ENCODE measurements around the gene TMEM38B. TPM values are rescaled to one million over a fixed set of nuclear protein-coding genes. Genes with fewer than 3 reads are reported as not detected.
"Not testable (repeated sequence)": the region's sequence is repeated elsewhere in the genome, so short reads cannot be mapped to it uniquely, and the experiment has no call there.

Gene TMEM38B
- total and polyA plus RNA-seq, 2 experiments from 2014 or later, result 22.0 to 28.4 TPM

DNA sequence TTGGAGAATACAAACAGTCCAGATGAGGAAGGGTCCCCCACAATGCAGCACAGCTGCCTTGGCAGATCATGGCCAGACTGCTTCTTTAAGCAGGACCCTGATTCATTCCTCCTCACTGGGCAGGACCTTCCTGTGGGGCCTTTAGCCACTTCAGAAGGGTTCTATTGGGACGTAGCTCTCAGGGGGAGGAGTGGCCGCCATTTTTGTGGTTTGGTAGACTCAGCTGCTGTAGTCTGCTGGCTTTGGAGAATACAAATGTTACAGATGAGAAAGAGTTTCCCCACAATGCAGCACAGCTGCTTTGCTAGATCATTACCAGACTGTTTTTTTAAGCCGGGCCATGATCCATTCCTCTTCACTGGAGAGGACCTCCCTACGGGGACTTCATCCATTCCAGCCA, 57.4 kb downstream of the TMEM38B start:
- 100% methylated on average over 4 of the region's 4 CpGs for WGBS (ENCODE audit: low lambda C conversion rate, missing lambda C conversion rate)
- Histone ChIP-seq H2AFZ (no peak overlapping the region), H3K79me2 (no peaks in the 10 kb centered on the region), H3K9me2 (replicated peaks; ENCODE audit: insufficient read depth) (no peaks in the 10 kb centered on the region), H3K36me3 (replicated peaks; ENCODE audit: insufficient read depth, low read depth) (no peaks in the 10 kb centered on the region), H3K27ac (no peak overlapping the region), H3K4me1 (ENCODE audit: insufficient read depth) (no peaks in the 10 kb centered on the region), H4K20me1 (ENCODE audit: insufficient read depth, poor library complexity, severe bottlenecking) (no peaks in the 10 kb centered on the region), H3K27me3 (no peaks in the 10 kb centered on the region), H3K4me3 (no peak overlapping the region), H3K9me3 (ENCODE audit: low read depth) (peaks cover 5% of the 10 kb centered on the region), H3K4me2 (no peak overlapping the region)
- TF ChIP-seq, protein P1, sequence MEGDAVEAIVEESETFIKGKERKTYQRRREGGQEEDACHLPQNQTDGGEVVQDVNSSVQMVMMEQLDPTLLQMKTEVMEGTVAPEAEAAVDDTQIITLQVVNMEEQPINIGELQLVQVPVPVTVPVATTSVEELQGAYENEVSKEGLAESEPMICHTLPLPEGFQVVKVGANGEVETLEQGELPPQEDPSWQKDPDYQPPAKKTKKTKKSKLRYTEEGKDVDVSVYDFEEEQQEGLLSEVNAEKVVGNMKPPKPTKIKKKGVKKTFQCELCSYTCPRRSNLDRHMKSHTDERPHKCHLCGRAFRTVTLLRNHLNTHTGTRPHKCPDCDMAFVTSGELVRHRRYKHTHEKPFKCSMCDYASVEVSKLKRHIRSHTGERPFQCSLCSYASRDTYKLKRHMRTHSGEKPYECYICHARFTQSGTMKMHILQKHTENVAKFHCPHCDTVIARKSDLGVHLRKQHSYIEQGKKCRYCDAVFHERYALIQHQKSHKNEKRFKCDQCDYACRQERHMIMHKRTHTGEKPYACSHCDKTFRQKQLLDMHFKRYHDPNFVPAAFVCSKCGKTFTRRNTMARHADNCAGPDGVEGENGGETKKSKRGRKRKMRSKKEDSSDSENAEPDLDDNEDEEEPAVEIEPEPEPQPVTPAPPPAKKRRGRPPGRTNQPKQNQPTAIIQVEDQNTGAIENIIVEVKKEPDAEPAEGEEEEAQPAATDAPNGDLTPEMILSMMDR (IDR thresholded peaks at IDR 0.05; ENCODE audit: poor library complexity), result no peak
- TF ChIP-seq EZH2phosphoT487 (IDR thresholded peaks at IDR 0.05; ENCODE audit: low read depth, severe bottlenecking, unreplicated experiment) (no peak), EZH2 (IDR thresholded peaks at IDR 0.05; ENCODE audit: borderline replicate concordance) (no peak)
- DNase-seq (ENCODE audit: low spot score), result no peak

DNA sequence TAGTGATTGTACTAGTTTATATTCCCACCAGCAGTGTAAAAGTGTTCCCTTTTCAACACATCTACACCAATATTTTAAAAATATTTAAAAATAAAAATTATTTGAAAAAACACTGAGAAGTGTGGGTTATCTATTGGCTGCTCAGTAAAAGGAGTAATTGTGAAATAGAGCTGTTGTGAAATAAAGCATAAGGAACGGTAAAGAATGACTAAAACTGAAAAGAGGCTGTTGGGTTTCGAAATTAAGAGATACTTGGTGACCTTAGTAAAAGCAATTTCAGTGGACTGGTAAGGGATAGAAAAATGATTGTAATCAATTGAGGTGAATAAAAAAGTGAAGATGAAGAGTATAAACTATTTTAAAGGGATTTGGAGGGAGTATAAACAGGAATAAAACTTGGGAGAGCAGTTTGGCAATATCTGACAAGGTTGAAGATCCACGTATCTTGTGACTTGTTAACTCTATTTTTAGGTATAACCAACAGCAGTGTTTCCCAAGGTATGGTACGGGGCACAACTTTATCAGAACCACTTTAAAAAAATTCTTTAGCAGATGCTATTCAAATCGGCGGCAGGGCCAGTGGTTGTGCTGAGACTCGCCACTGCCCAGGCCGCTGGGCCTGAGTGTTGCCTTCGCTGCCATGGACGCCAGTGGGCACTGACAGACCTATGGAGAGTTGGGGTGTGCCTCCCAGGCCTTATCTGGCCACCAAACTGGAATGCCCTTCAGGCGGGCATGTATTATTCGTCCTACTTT, 63.3 kb downstream of the TMEM38B start:
- Histone ChIP-seq H3K4me1 (ENCODE audit: insufficient read depth) (no peaks in the 10 kb centered on the region), H3K4me2 (no peak overlapping the region), H3K9me2 (replicated peaks; ENCODE audit: insufficient read depth) (no peaks in the 10 kb centered on the region), H3K79me2 (no peaks in the 10 kb centered on the region), H3K27me3 (no peaks in the 10 kb centered on the region), H3K36me3 (replicated peaks; ENCODE audit: insufficient read depth, low read depth) (no peaks in the 10 kb centered on the region), H3K9me3 (ENCODE audit: low read depth) (peaks cover 5% of the 10 kb centered on the region), H3K4me3 (no peak overlapping the region), H2AFZ (no peak overlapping the region), H4K20me1 (ENCODE audit: insufficient read depth, poor library complexity, severe bottlenecking) (no peaks in the 10 kb centered on the region), H3K27ac (no peak overlapping the region)
- TF ChIP-seq EZH2phosphoT487 (IDR thresholded peaks at IDR 0.05; ENCODE audit: low read depth, severe bottlenecking, unreplicated experiment), result no peak
- TF ChIP-seq EZH2 (IDR thresholded peaks at IDR 0.05; ENCODE audit: borderline replicate concordance), result no peak
- DNase-seq (ENCODE audit: low spot score), result no peak
- WGBS (ENCODE audit: low lambda C conversion rate, missing lambda C conversion rate), result 96% methylated on average over 12 of the region's 12 CpGs

DNA sequence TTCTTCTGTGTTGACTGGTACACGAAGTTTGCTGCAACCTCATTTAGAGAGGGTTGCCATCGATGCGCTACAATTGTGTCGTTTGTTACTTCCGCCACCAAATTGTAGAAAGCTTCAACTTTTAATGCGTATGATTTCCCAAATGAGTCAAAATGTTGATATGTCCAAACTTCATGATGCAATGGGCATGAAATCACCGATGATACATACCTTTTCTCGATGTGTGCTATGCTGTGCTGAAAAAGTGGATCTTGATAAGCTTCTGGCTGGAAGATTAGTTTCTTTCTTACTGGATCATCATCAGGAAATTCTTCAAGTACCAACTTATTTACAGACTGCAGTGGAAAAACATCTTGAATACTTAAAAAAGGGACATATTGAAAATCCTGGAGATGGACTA, 65.7 kb downstream of the TMEM38B start:
- no peak overlapping the region for H3K4me3 ChIP-seq
- no peak overlapping the region for H2AFZ ChIP-seq
- H4K20me1 ChIP-seq (ENCODE audit: insufficient read depth, poor library complexity, severe bottlenecking), result no peaks in the 10 kb centered on the region
- TF ChIP-seq, protein P1 (IDR thresholded peaks at IDR 0.05; ENCODE audit: poor library complexity), result no peak
- no peak for TF ChIP-seq EZH2phosphoT487 (IDR thresholded peaks at IDR 0.05; ENCODE audit: low read depth, severe bottlenecking, unreplicated experiment)
- H3K4me2 ChIP-seq, result no peak overlapping the region
- WGBS (ENCODE audit: low lambda C conversion rate, missing lambda C conversion rate), result 96% methylated on average over 8 of the region's 8 CpGs
- no peaks in the 10 kb centered on the region for H3K4me1 ChIP-seq (ENCODE audit: insufficient read depth)
- no peaks in the 10 kb centered on the region for H3K9me3 ChIP-seq (ENCODE audit: low read depth)
- H3K36me3 ChIP-seq (replicated peaks; ENCODE audit: insufficient read depth, low read depth), result no peaks in the 10 kb centered on the region
- DNase-seq (ENCODE audit: low spot score), result no peak
- H3K27me3 ChIP-seq, result no peaks in the 10 kb centered on the region
- H3K9me2 ChIP-seq (replicated peaks; ENCODE audit: insufficient read depth), result no peaks in the 10 kb centered on the region
- no peaks in the 10 kb centered on the region for H3K79me2 ChIP-seq
- H3K27ac ChIP-seq, result no peak overlapping the region

DNA sequence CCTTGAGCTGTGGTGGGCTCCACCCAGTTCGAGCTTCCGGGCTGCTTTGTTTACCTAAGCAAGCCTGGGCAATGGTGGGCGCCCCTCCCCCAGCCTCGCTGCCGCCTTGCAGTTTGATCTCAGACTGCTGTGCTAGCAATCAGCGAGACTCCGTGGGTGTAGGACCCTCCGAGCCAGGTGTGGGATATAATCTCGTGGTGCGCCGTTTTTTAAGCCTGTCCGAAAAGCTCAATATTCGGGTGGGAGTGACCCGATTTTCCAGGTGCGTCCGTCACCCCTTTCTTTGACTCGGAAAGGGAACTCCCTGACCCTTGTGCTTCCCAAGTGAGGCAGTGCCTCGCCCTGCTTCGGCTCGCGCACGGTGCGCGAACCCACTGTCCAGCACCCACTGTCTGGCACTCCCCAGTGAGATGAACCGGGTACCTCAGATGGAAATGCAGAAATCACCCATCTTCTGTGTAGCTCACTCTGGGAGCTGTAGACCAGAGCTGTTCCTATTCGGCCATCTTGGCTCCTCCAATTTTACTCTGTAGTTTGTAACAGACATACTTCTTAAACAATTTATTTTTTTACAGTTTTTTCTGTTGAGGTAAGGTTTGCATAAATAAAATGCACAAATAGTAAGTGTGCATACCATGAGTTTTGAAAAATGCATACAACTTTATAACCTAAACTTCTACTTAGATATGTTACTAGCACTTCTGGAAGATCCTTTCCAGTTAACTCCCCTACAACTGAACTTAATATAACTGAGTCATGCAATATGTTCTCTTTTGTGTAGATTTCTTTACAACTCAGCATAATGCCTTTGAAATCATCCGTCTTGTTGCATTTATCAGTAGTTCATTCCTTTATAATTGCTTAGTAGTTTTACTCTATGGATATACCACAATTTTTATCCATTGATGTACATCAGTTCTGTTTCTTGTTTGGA, 88.5 kb downstream of the TMEM38B start:
- H3K4me1 ChIP-seq (ENCODE audit: insufficient read depth); H3K9me3 ChIP-seq (ENCODE audit: low read depth); H3K4me2 ChIP-seq; H3K4me3 ChIP-seq; H3K27me3 ChIP-seq; H2AFZ ChIP-seq; H3K79me2 ChIP-seq; DNase-seq (ENCODE audit: low spot score); H4K20me1 ChIP-seq (ENCODE audit: insufficient read depth, poor library complexity, severe bottlenecking); H3K9me2 ChIP-seq (replicated peaks; ENCODE audit: insufficient read depth); H3K27ac ChIP-seq; H3K36me3 ChIP-seq (replicated peaks; ENCODE audit: insufficient read depth, low read depth): not testable (repeated sequence)
- WGBS (ENCODE audit: low lambda C conversion rate, missing lambda C conversion rate), result 70% methylated on average over 22 of the region's 27 CpGs

DNA sequence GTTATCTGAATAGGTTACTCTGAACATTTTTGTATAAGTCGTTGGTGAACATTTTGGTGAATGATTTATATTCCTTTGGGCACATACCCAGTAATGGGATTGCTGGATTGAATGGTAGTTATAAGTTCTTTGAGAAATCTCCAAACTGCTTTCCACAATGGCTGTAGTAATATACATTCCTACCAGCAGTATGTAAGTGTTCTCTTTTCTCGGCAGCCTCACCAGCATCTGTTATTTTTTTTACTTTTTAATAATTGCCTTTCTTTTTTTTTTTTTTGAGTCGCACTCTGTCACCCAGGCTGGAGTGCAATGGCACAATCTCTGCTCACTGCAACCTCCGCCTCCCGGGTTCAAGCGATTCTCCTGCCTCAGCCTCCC, 89.1 kb downstream of the TMEM38B start:
- H3K4me1 ChIP-seq (ENCODE audit: insufficient read depth); H3K4me2 ChIP-seq; H3K27ac ChIP-seq; H2AFZ ChIP-seq; H3K79me2 ChIP-seq; H4K20me1 ChIP-seq (ENCODE audit: insufficient read depth, poor library complexity, severe bottlenecking); H3K36me3 ChIP-seq (replicated peaks; ENCODE audit: insufficient read depth, low read depth); DNase-seq (ENCODE audit: low spot score); H3K9me2 ChIP-seq (replicated peaks; ENCODE audit: insufficient read depth); H3K9me3 ChIP-seq (ENCODE audit: low read depth); H3K27me3 ChIP-seq; H3K4me3 ChIP-seq: not testable (repeated sequence)
- WGBS (ENCODE audit: low lambda C conversion rate, missing lambda C conversion rate), result 95% methylated on average over 6 of the region's 6 CpGs

DNA sequence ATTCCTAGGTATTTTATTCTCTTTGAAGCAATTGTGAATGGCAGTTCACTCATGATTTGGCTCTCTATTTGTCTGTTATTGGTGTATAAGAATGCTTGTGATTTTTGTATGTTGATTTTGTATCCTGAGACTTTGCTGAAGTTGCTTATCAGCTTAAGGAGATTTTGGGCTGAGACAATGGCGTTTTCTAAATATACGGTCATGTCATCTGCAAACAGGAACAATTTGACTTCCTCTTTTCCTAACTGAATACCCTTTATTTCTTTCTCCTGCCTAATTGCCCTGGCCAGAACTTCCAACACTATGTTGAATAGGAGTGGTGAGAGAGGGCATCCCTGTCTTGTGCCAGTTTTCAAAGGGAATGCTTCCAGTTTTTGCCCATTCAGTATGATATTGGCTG, 92.5 kb downstream of the TMEM38B start:
- 93% methylated on average over 2 of the region's 2 CpGs for WGBS (ENCODE audit: low lambda C conversion rate, missing lambda C conversion rate)
- not testable (repeated sequence) for H3K4me2 ChIP-seq

More for the DNA sequence above, 92.5 kb downstream of the TMEM38B start:
- not testable (repeated sequence) for H3K4me1 ChIP-seq (ENCODE audit: insufficient read depth); H3K79me2 ChIP-seq; H4K20me1 ChIP-seq (ENCODE audit: insufficient read depth, poor library complexity, severe bottlenecking); H3K36me3 ChIP-seq (replicated peaks; ENCODE audit: insufficient read depth, low read depth); H3K4me3 ChIP-seq; H3K9me3 ChIP-seq (ENCODE audit: low read depth); DNase-seq (ENCODE audit: low spot score); H2AFZ ChIP-seq; H3K27me3 ChIP-seq; H3K27ac ChIP-seq; H3K9me2 ChIP-seq (replicated peaks; ENCODE audit: insufficient read depth)

All from hepatocyte (in vitro differentiated cells).